Central memory CD8-positive, alpha-beta T cell (primary cell): ENCODE measurements around the gene PRR20G.

Experiments
- ATAC-seq: fragments of 150-1000 bp; cut with Tn5 transposase; replicated peaks from 2 replicates; pipeline ENCODE4 v1.10.0; 2022; ENCODE audit warnings: mild to moderate bottlenecking, moderate FRiP score, moderate number of reproducible peaks; ENCODE audit not compliant: poor library complexity, severe bottlenecking; ENCODE audit errors: extremely low read depth
- DNase-seq, 2 donors: peaks; one replicate each; pipeline ENCODE4 v3.0.0; 2021; ENCODE audit warnings: low spot score in 2 of 2
- H3K27ac Mint-ChIP-seq: one replicate; pipeline ENCODE4 v1.8.0; 2022; ENCODE audit warnings: low read depth, mild to moderate bottlenecking, moderate library complexity, mixed read lengths
- H3K27me3 Mint-ChIP-seq: one replicate; pipeline ENCODE4 v1.8.0; 2022; ENCODE audit warnings: mixed read lengths
- H3K36me3 Mint-ChIP-seq: one replicate; pipeline ENCODE4 v1.8.0; 2022; ENCODE audit warnings: mild to moderate bottlenecking, moderate library complexity, mixed read lengths; ENCODE audit not compliant: insufficient read depth
- H3K4me1 Mint-ChIP-seq: one replicate; pipeline ENCODE4 v1.8.0; 2022; ENCODE audit warnings: mixed read lengths
- H3K4me3 Mint-ChIP-seq: one replicate; pipeline ENCODE4 v1.8.0; 2022; ENCODE audit warnings: mild to moderate bottlenecking, moderate library complexity, mixed read lengths
- H3K9me3 Mint-ChIP-seq: one replicate; pipeline ENCODE4 v1.8.0; 2022; ENCODE audit warnings: mixed read lengths

The PRR20G gene

DNA sequence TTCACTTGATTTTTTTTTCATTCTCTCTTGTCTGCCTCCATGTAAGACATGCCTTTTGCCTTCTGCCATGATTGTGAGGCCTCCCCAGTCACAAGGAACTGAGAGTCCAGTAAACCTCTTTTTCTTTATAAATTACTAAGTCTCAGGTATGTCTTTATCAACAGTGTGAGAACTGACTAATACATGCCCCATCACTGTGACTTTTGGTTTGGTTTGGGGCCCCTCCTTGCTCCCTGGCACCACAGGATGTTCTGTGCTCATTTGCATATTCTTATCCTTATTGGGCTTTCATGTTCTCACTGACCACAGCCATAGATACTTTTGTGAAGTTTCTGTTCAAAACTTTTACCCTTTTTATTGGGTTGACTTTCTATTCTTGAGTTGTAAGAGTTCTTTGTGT is 3.8 kb upstream of the PRR20G start:
- ATAC-seq (no peak), DNase-seq (no peak)
- no peaks in the 10 kb centered on the region for H3K36me3 Mint-ChIP-seq
- no peaks in the 10 kb centered on the region for H3K4me1 Mint-ChIP-seq
- no peak overlapping the region for H3K27ac Mint-ChIP-seq
- H3K9me3 Mint-ChIP-seq, result peaks cover 10% of the 10 kb centered on the region
- H3K4me3 Mint-ChIP-seq, result no peak overlapping the region
- peaks cover 9% of the 10 kb centered on the region for H3K27me3 Mint-ChIP-seq

DNA sequence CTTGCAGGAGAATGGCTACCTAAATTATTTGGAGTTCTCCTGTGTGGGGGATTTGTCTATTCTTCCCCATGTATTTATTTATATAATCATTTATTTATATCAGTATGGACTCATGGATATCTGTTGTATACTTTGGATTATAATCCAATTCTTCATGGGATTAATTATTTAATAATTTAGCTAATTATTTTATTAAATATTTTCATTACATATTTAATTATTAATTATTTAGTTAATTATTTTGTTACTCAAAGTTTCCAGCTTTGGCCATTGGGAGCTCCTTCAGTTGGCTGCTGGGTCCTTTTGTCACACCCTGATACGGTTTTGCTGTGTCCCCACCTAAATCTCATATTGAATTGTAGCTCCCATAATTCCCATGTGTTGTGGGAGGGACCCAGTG is 3.3 kb upstream of the PRR20G start:
- Mint-ChIP-seq H3K27ac (no peak overlapping the region), H3K4me1 (no peaks in the 10 kb centered on the region), H3K36me3 (no peaks in the 10 kb centered on the region), H3K27me3 (peaks cover 9% of the 10 kb centered on the region), H3K4me3 (no peak overlapping the region), H3K9me3 (peaks cover 10% of the 10 kb centered on the region)
- ATAC-seq (no peak), DNase-seq (no peak)

GRCh38 chr3:127289706-127290575 is 2.1 kb upstream of the PRR20G start:
- H3K27ac Mint-ChIP-seq, result no peak overlapping the region
- H3K4me3 Mint-ChIP-seq, result no peak overlapping the region
- peaks cover 10% of the 10 kb centered on the region for H3K9me3 Mint-ChIP-seq
- ATAC-seq (no peak), DNase-seq (no peak)
- H3K4me1 Mint-ChIP-seq, result no peaks in the 10 kb centered on the region
- H3K36me3 Mint-ChIP-seq, result no peaks in the 10 kb centered on the region
- peaks cover 9% of the 10 kb centered on the region for H3K27me3 Mint-ChIP-seq

DNA sequence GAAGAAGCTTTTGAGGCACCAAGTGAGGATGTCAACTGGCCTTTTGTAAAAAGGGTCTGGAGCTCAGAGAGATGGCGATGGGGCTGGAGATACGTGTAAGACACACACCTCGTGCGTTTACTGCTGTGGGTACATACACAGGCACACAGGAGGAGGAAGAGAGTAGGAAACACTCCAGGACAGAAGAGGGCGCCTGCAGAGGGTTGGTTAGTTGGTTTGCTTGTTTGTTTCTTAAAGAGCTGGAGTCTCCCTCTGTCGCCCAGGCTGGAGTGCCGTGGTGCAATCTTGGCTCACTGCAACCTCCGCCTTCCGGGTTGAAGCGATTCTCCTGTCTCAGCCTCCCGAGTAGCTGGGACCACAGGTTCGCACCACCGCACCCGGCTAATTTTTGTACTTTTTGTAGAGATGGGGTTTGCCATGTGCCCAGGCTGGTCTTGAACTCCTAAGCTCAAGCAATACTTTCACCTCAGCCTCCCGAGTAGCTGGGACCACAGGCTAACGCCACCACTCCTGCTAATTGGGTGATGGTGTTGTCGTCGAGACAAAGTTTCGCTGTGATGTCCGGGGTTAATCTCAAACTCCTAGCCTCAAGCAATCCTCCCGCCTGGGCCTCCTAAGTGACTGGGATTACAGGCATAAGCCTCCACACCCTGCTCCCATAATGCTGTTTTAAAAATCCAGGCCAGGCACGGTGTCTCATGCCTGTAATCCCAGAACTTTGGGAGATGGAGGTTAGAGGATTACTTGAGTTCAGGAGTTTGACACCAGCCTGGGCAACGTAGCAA is 1.3 kb upstream of the PRR20G start:
- Mint-ChIP-seq H3K27ac (no peak overlapping the region), H3K36me3 (no peaks in the 10 kb centered on the region), H3K4me3 (no peak overlapping the region), H3K27me3 (peaks cover 10% of the 10 kb centered on the region), H3K9me3 (peaks cover 10% of the 10 kb centered on the region), H3K4me1 (no peaks in the 10 kb centered on the region)
- DNase-seq, result no peak
- ATAC-seq, result no peak

DNA sequence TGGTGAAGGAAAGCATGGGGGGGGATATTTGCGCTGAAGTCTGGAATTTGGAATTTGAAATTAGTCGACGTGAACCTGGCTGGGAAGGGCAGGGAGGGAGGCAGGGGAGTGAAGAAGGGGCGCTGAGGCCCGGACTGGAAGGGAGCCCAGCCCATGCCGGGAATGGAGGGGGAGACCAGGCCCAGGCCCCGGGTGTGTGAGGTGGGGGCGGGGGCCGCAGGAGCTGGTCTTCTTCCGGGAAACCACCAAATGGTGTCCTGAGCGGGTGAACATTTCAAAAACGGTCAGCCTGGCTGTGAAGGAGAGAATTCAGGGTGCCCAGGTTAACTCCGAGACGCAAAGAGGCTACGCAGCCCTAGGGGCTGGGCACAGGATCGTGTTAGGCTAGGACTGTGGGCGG is 497 bp upstream of the PRR20G start:
- H3K27ac Mint-ChIP-seq, result no peak overlapping the region
- no peak overlapping the region for H3K4me3 Mint-ChIP-seq
- H3K4me1 Mint-ChIP-seq, result no peaks in the 10 kb centered on the region
- ATAC-seq (no peak), DNase-seq (no peak)
- H3K9me3 Mint-ChIP-seq, result peaks cover 10% of the 10 kb centered on the region
- H3K27me3 Mint-ChIP-seq, result peaks cover 17% of the 10 kb centered on the region
- no peaks in the 10 kb centered on the region for H3K36me3 Mint-ChIP-seq

DNA sequence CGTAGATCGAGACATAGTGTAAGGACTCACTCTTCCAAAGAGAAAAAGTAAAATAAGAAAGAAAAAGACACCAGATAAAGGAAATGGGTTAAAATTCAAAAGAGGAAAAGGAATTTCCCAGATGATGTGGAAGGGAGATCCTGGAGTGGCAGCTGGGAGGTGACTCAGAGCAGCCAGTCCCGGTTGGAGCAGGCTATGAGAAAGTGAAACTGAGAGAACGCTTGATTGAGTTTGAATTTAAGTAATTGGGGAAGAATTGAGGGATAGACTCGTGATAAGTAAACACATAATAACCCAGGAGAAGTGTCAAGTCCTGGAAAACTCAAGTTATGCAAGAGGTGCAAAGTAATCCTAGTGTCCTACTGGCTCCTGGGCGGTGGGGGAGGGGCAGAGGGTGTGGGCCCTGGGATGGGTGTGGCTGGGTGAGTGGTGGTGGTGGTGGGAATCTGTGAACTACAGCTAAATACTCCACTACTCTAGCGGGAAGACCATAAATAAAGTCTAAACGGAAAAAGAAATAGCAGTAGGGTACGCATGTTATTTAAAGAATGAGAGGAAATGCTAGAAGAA is 1.2 kb downstream of the PRR20G start:
- Mint-ChIP-seq H3K36me3 (no peaks in the 10 kb centered on the region), H3K9me3 (peaks cover 7% of the 10 kb centered on the region), H3K27ac (no peak overlapping the region), H3K4me3 (no peak overlapping the region), H3K27me3 (peaks cover 28% of the 10 kb centered on the region), H3K4me1 (no peaks in the 10 kb centered on the region)
- ATAC-seq, result no peak
- no peak for DNase-seq

DNA sequence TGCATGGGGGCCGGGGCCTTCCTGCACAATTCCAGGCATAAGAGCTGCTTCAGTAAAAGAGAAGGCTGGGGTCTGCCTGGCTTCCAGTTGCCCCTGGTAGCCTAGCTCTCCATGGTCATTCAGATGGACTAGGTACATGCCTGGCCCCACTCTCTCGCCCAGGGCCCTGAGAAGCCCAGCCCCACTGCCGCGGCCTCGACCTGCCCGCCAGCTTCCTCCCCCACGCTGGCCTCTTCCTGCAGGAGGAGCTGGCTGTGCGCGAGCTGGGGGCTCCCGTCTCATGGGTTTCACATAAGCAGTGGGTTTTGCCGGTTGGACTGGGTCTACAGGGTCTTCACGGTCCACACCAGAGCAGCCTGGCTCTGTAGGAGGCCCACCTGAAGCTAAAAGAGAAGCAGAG is 3.6 kb downstream of the PRR20G start:
- Mint-ChIP-seq H3K27me3 (peaks cover 32% of the 10 kb centered on the region), H3K27ac (no peak overlapping the region), H3K4me3 (no peak overlapping the region), H3K4me1 (no peaks in the 10 kb centered on the region), H3K9me3 (peaks cover 5% of the 10 kb centered on the region), H3K36me3 (no peaks in the 10 kb centered on the region)
- ATAC-seq (no peak), DNase-seq (no peak)

DNA sequence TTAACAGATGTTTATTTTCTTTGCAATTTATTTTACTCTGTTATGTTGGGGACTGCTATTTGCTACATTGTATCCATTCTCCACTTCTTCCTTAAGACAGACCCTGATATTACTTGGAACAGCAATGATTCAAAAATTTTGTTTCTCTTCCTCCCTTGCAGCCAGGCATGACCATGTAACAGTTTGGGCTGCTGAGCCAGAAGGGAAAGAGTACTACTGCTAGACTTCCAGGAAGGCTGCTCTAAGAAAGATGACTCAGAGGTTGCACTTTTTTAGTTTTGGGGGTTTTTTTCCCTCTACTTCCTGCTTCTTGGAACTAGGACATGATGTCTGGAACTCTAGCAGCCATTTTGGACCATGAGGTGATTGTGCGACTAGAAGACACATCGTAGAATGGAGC is 10.3 kb downstream of the PRR20G start:
- Mint-ChIP-seq H3K27me3 (peaks cover 55% of the 10 kb centered on the region), H3K9me3 (no peaks in the 10 kb centered on the region), H3K4me3 (no peak overlapping the region), H3K36me3 (no peaks in the 10 kb centered on the region), H3K27ac (no peak overlapping the region), H3K4me1 (no peaks in the 10 kb centered on the region)
- no peak for ATAC-seq
- no peak for DNase-seq

GRCh38 chr3:127276995-127277394 is 10.9 kb downstream of the PRR20G start:
- DNase-seq (no peak), ATAC-seq (no peak)
- H3K27ac Mint-ChIP-seq, result no peak overlapping the region

DNA sequence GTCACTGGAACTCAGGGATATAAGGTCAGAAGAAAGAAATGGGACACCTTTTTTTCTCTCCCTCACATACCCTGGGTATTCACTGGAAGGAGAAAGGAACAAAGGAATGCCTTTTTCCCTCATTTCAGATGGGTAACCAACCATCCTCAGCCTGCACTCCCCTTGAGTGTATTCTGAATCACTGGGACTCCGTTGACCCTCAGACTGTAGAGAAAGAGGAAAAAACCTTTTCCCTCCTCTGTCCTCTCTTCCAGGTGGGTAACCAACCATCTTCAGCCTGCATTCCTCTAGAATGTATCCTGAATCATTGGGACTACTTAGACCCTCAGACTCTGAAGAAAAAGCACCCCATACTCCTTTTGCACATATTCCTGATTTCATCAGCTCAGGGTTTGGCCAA is 11.4 kb downstream of the PRR20G start:
- H3K36me3 Mint-ChIP-seq, result no peaks in the 10 kb centered on the region
- no peak for ATAC-seq
- H3K4me3 Mint-ChIP-seq, result no peak overlapping the region
- peaks cover 44% of the 10 kb centered on the region for H3K27me3 Mint-ChIP-seq
- no peaks in the 10 kb centered on the region for H3K4me1 Mint-ChIP-seq
- no peak for DNase-seq
- H3K9me3 Mint-ChIP-seq, result no peaks in the 10 kb centered on the region
- H3K27ac Mint-ChIP-seq, result no peak overlapping the region

More at GRCh38 chr3:127276995-127277394, 10.9 kb downstream of the PRR20G start:
- H3K4me1 Mint-ChIP-seq, result no peaks in the 10 kb centered on the region
- H3K9me3 Mint-ChIP-seq, result no peaks in the 10 kb centered on the region
- H3K36me3 Mint-ChIP-seq, result no peaks in the 10 kb centered on the region
- H3K4me3 Mint-ChIP-seq, result no peak overlapping the region
- peaks cover 50% of the 10 kb centered on the region for H3K27me3 Mint-ChIP-seq

DNA sequence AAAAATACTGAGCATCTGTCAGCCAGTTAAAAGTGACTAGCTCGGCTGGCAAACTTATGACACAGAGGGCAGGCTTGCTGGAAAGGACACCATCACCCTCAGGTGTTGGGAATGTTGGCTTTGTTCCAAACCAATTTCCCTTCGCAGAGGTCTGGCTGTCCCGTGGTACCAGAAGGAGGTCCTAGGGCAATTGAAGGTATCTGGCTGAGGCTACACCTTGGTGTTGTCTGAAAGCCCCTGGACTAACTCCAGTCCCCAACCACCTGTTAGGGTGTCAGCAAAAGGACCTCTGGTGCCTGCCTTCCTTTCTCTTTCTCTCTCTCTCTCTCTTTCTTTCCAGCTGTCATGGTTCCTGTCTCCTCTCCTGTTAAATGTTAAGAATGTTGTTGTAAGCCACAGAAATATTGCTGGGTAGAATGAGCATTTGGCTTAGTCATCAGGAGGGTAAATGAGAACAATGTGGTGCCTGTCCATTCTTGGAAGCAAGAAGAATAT is 12.5 kb downstream of the PRR20G start:
- ATAC-seq (no peak), DNase-seq (no peak)
- Mint-ChIP-seq H3K4me1 (no peaks in the 10 kb centered on the region), H3K36me3 (no peaks in the 10 kb centered on the region), H3K9me3 (no peaks in the 10 kb centered on the region), H3K27me3 (peaks cover 44% of the 10 kb centered on the region), H3K27ac (no peak overlapping the region), H3K4me3 (no peak overlapping the region)

DNA sequence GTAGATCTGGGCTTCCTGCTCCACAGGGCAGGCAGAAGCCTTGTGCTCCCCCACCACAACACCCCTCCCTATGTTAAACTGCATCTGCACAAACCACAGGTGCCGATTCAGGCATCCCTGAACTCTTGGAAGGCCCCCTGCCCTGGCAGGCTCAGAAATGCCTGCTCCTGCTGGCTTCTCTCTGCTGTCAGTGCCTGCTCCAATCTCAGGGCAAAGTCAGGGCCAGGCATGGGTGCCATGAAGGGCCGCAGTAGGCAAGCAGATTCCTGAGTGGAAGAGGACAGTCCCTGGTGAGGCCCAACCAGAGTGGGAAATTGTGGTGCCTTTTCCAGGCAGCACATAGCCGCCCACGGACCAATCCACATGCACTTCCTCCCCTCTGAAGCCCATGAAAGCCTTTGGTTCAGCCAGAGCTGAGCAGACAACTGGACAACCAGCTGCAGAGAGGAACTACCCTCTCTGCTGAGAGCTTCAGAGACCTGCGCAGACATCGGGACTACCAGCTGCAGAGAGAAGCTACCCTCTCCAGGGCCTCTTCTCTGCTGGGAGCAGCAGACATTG is 13.6 kb downstream of the PRR20G start:
- H3K27ac Mint-ChIP-seq, result no peak overlapping the region
- no peaks in the 10 kb centered on the region for H3K36me3 Mint-ChIP-seq
- no peaks in the 10 kb centered on the region for H3K4me1 Mint-ChIP-seq
- H3K27me3 Mint-ChIP-seq, result peaks cover 40% of the 10 kb centered on the region
- ATAC-seq, result no peak
- H3K9me3 Mint-ChIP-seq, result no peaks in the 10 kb centered on the region
- DNase-seq, result no peak
- no peak overlapping the region for H3K4me3 Mint-ChIP-seq
